Measurements from ENCODE around the gene AURKAIP1.
A peak's percentile ranks its signal among the peaks of the same experiment; 100 is the strongest.

Gene AURKAIP1

GRCh38 chr1:1400576-1401456 is 25.8 kb upstream of the AURKAIP1 start:
- peaks cover 28 to 30% of the 10 kb centered on the region in 2 experiments for H3K4me1 ChIP-seq (ENCODE audit: control insufficient read depth in 1 of 2, insufficient read depth in 1 of 2, low read depth in 1 of 2, low read length in 1 of 2)
- peak overlapping the region; percentile 89 for H3K27ac ChIP-seq
- no peaks in the 10 kb centered on the region for H3K9me3 ChIP-seq
- peaks cover 65% of the 10 kb centered on the region for H3K36me3 ChIP-seq
- TF ChIP-seq CTCF (IDR thresholded peaks at IDR 0.05): no peak
- H3K4me3 ChIP-seq (ENCODE audit: low read depth in 1 of 2, low read length in 1 of 2): peak overlapping the region; percentile 79 to 80
- H3K27me3 ChIP-seq: no peaks in the 10 kb centered on the region

GRCh38 chr1:1399872-1400575 is 25.0 kb upstream of the AURKAIP1 start:
- peak overlapping the region; percentile 89 for H3K27ac ChIP-seq
- peaks cover 65% of the 10 kb centered on the region for H3K36me3 ChIP-seq
- no peaks in the 10 kb centered on the region for H3K9me3 ChIP-seq
- H3K4me3 ChIP-seq (ENCODE audit: low read depth in 1 of 2, low read length in 1 of 2): peak overlapping the region; percentile 79 to 80
- peaks cover 28 to 30% of the 10 kb centered on the region in 2 experiments for H3K4me1 ChIP-seq (ENCODE audit: control insufficient read depth in 1 of 2, insufficient read depth in 1 of 2, low read depth in 1 of 2, low read length in 1 of 2)
- no peak for TF ChIP-seq CTCF (IDR thresholded peaks at IDR 0.05)
- no peaks in the 10 kb centered on the region for H3K27me3 ChIP-seq

- peaks cover 28 to 30% of the 10 kb centered on the region in 2 experiments for H3K4me1 ChIP-seq (ENCODE audit: control insufficient read depth in 1 of 2, insufficient read depth in 1 of 2, low read depth in 1 of 2, low read length in 1 of 2)
- H3K27me3 ChIP-seq: no peaks in the 10 kb centered on the region
- H3K4me3 ChIP-seq (ENCODE audit: low read depth in 1 of 2, low read length in 1 of 2): peak within 1 kb of the TSS; percentile 79 to 80
Measured at GRCh38 chr1:1399187-1399871, 24.3 kb upstream of the AURKAIP1 start, which contains the start of gene CCNL2. Gene CCNL2 (minus strand): TSS chr1:1399335. CDS start chr1:1399306, 29 bp downstream.

GRCh38 chr1:1398677-1399186 is 23.7 kb upstream of the AURKAIP1 start:
- Histone ChIP-seq H3K4me3 (ENCODE audit: low read depth in 1 of 2, low read length in 1 of 2) (peak overlapping the region; percentile 79 to 80), H3K36me3 (peaks cover 70% of the 10 kb centered on the region), H3K27me3 (no peaks in the 10 kb centered on the region), H3K27ac (peak overlapping the region; percentile 89), H3K9me3 (no peaks in the 10 kb centered on the region), H3K4me1 (ENCODE audit: control insufficient read depth in 1 of 2, insufficient read depth in 1 of 2, low read depth in 1 of 2, low read length in 1 of 2) (peaks cover 28 to 30% of the 10 kb centered on the region in 2 experiments)
- TF ChIP-seq CTCF (IDR thresholded peaks at IDR 0.05): no peak

More at GRCh38 chr1:1399187-1399871, 24.3 kb upstream of the AURKAIP1 start, which contains the start of gene CCNL2:
- H3K27ac ChIP-seq: peak within 1 kb of the TSS; percentile 89
- no peaks in the 10 kb centered on the region for H3K9me3 ChIP-seq
- H3K36me3 ChIP-seq: peaks cover 66% of the 10 kb centered on the region
- peak; percentile 89 for TF ChIP-seq CTCF (IDR thresholded peaks at IDR 0.05)
